NCI-H345 treated with DMSO at 0.1 percent for 48 hours (cell line): ENCODE results near the gene DLGAP1.

Experiments used
- DNase-seq: peaks from one replicate; lab custom pipeline; 2025; ENCODE audit not compliant: unreplicated experiment; lab: John Stamatoyannopoulos, UW

The DLGAP1 gene

GRCh38 chr18:3578621-3579020, 876.5 kb downstream of the DLGAP1 start:
- no peak for DNase-seq

- DNase-seq = no peak
These were observed 877.7 kb downstream of the DLGAP1 start for GRCh38 chr18:3577281-3577855.

DNA sequence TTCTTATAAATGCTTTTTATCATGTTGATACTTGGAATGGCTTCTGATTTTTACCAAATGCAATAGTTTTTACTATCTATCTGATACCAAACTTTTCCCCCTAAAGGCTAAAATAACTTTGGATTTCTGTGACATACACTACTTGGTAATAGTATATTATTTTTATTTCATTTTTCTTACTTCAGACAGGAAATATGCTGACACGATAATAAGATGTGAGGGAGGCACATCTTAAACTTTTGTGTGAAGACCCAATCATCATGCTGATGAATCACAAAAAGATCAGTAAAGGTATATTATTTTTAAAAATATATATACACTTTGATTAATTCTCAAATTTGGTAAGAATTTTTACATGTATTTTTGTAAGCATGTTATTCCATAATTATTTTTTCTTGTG, 882.3 kb downstream of the DLGAP1 start:
- no peak for DNase-seq

DNA sequence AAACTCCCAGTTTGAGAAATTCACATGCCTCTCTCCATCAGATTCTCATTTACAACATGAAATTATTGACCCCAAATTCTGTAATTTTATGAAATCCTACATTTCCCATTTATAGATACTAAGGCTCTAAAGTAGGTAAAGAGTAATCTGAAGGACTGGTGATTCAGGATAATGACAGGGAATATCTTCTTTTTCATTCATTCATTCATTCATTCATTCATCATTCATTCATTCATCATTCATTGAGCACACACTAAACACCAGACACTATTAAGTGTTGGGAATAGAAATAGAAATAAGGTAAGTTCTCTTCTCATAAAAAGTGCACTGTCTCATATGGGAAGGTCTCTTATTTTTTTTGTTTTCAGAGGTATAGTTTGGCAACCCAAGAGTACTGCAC, 888.3 kb downstream of the DLGAP1 start:
- no peak for DNase-seq

DNA sequence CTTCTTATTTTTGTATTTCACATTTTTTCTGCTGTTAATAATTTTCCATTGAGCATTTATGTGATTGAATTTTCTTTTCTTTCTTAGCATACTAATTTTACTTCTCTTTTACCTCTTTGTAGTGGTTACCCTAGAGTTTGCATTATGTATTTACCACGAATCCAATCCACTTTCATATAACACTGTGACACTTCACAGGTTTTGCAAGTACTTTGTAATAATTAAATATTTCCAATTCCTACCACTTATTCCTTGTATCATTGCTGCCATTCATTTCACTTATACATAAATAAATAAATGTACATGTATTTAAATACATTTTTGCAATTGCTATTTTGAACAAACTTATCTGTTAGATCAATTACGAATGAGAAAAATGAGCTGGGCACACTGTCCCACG, 894.4 kb downstream of the DLGAP1 start:
- DNase-seq = no peak

GRCh38 chr18:3554811-3555427, 900.2 kb downstream of the DLGAP1 start:
- no peak for DNase-seq

GRCh38 chr18:3554091-3554601, 901.0 kb downstream of the DLGAP1 start:
- DNase-seq = no peak

DNA sequence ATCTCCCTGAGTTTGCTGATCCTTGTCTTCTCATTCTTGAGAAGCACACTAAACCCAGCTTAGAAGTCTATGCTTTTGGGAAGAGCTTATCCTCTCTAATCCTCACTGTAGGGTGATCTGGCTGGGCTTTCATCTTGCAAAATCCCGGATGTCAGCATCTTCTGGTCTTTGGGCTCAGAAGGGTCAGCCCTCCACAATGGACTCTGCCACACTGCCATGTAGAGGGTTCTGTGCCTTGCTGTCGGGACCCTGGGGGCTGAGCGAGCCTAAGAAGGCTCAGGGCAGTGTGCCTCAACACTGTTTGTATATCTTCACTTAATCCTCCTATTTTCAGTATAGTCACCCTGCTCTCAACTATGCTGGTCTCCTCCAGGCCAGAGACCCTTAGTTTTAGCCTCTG, 902.8 kb downstream of the DLGAP1 start:
- DNase-seq = no peak

DNA sequence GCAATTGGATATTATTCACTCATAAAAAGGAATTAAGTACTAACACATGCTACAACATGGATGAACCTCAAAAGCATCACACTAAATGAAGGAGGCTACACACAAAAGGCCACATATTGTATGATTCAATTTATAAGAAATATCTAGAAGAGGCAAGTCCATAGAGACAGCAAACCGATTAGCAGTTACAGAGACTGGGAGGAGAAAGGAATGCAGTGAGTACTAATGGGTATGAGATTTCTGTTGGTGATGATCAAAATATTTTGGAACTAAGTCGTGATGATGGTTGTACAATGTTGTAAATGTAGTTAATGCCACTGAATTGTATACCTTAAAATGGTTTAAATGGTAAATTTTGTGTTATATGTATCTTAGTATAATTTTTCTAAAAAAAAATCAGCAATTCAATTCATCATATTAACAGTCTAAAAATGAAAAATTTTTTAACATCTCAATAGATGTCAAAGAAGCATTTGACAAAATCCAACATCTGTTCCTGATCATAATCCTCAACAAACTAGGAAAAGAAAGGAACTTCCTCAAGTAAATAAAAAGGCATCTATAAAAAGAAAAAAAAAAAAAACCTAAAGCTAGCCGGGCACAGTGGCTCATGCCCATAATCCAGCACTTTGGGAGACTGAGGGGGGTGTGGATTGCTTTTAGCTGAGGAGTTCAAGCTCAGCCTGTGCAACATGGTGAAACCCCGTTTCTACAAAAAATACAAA, 907.1 kb downstream of the DLGAP1 start:
- no peak for DNase-seq

DNA sequence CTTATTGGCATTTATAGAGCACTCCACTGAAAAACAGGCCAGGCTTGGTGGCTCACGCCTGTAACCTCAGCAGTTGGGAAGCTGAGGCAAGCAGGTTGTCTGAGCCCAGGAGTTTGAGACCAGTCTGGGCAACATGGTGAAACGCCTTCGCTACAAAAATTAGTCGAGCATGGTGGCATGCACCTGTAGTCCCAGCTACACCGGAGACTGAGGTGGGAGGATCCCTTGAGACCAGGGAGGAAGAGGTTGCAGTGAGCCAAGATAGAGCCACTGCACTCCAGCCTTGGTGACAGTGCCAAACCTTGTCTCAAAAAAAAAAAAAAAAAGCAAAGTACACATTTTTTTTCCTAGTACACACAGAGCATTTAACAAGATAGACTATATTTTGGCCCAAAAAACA, 909.0 kb downstream of the DLGAP1 start:
- DNase-seq = no peak

GRCh38 chr18:3544537-3544936, 910.6 kb downstream of the DLGAP1 start:
- no peak for DNase-seq

DNA sequence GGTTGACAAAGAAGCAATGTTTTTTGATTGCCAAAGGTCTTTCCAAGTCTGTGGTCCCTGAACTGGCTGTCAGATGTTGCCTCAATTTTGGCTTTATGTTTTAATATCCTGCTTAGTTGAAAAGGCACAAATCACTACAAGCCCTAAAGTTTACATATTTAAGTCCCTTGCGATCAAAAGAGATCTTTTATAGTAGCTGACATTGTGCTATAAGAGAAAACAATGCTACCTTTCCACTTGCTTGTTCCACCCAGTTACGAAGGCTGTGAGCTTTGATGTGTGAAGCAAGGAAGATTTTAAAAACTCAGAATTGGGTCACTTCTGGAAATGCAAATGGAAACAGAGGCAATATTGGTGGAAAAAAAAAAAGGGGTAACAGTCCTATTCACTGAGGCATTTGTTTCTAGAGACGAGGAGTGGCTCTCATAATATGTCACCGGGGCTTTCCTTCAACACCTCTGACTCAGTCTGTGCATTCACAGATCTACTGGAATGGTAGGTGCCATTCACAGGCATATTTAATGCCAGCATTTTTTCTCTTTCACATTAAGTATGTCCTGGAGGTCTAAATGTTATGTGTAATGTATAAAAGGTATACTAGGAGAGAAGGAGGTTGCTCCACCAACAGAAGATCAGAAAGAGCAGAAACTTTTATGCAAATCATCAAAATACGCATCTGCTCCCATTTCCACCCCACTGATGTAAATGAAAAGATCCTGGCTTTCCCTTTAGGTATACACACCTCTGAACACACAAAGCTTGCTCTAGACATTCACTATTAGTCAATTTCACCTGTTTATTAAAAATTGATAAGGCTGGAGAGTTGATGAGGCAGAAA, 913.3 kb downstream of the DLGAP1 start:
- DNase-seq = no peak

- no peak for DNase-seq
These were observed 914.1 kb downstream of the DLGAP1 start for GRCh38 chr18:3540805-3541548.

DNA sequence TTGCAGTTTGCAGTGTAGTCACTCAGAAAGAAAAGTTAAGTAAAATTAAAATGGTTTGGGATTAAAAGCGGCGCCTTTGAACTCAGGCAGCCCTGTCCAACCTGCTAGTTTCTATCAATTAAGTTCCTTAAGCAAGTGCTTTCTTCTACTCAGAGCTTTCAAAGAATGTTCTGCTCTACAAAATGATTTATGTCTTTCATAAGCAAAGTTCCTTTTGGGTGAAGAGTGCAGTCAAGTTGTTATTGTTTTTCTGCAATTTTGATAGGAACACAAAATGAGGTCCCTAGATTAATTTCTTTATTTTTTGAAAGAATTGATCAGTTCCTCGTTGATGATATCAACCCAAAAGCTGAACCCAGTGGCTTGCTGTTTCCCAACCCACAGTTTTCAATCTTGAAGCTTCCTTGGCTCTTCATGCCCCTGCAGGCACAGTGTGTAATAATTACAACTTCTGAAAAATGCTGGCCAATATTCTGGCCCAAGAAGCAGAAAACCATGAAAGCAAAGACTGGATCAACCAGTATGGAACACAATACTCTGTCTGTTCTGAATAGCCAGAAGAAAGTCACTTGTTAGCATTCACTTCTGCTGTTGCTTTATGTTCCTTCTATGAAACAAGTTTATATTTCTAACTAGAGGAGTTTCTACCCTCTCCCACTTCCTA, 916.0 kb downstream of the DLGAP1 start:
- no peak for DNase-seq

DNA sequence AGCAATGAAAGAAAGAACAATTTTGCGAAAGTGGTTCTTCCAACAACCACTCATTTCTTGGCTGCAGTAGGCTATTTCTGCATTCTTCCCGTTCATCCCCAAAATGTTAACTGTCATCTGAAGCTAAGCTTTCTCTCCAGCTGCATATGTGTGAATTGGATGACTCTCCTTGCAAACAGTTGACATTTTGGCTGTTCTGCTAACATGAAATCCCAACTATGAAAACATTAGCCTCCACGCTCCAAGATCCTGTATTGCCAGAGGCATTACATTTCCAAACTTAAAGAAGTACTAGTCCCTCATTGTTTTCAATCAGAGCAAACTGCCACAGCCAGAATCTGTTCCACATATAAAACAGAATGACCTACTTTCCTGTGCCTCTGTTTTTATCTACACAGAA, 916.7 kb downstream of the DLGAP1 start:
- no peak for DNase-seq

- DNase-seq = no peak
These were observed 924.3 kb downstream of the DLGAP1 start for GRCh38 chr18:3530807-3531206.

DNA sequence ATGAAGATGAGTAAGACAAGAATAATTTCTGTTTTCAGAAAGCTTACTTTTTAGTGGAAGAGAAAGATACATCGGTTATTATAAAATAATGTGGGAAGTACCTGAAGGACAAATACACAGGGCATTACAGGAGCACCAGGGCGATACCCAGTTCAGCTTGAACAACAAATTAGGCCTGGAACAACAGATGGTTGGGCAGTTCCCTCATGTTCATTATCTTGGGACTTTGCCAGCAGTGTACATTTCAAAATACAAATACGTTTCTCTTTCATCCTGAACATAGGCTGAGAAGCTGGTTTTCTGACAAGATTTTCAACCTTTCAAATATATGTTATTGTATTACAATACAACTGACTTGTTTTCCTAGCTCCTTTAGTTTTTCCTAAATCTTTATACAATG, 925.5 kb downstream of the DLGAP1 start:
- DNase-seq = peak; percentile 73

GRCh38 chr18:3529077-3529476, 926.0 kb downstream of the DLGAP1 start:
- DNase-seq = no peak

GRCh38 chr18:3528231-3528630, 926.9 kb downstream of the DLGAP1 start:
- peak; percentile 10 for DNase-seq
